ENCODE measurements around the gene OST4.

The OST4 gene

GRCh38 chr2:27027211-27027651 is 44.2 kb downstream of the OST4 start:
- Histone ChIP-seq H3K9me3 (ENCODE audit: control insufficient read depth in 1 of 2, low read length in 2 of 2) (no peaks in the 10 kb centered on the region), H3K27ac (ENCODE audit: low read depth, low read length) (no peak overlapping the region), H3K4me1 (ENCODE audit: control insufficient read depth in 1 of 2, insufficient read depth in 2 of 2, low read length in 2 of 2) (peaks cover 4 to 5% of the 10 kb centered on the region in 2 donors), H3K27me3 (ENCODE audit: control insufficient read depth in 1 of 2, insufficient read depth in 2 of 2, low read length in 2 of 2) (no peaks in the 10 kb centered on the region), H3K4me3 (ENCODE audit: low read depth in 1 of 2, low read length in 2 of 2) (no peak overlapping the region), H3K9ac (ENCODE audit: low read depth in 1 of 2, low read length in 2 of 2) (no peak overlapping the region), H3K36me3 (ENCODE audit: control insufficient read depth in 1 of 2, insufficient read depth in 2 of 2, low read length in 2 of 2) (peaks cover 0 to 24% of the 10 kb centered on the region in 2 donors)

- H3K27me3 ChIP-seq (ENCODE audit: control insufficient read depth in 1 of 2, insufficient read depth in 2 of 2, low read length in 2 of 2) = no peaks in the 10 kb centered on the region
- no peak overlapping the region for H3K9ac ChIP-seq (ENCODE audit: low read depth in 1 of 2, low read length in 2 of 2)
- H3K36me3 ChIP-seq (ENCODE audit: control insufficient read depth in 1 of 2, insufficient read depth in 2 of 2, low read length in 2 of 2) = peaks cover 0 to 24% of the 10 kb centered on the region in 2 donors
- no peak overlapping the region for H3K4me3 ChIP-seq (ENCODE audit: low read depth in 1 of 2, low read length in 2 of 2)
- no peak overlapping the region for H3K27ac ChIP-seq (ENCODE audit: low read depth, low read length)
- H3K9me3 ChIP-seq (ENCODE audit: control insufficient read depth in 1 of 2, low read length in 2 of 2) = no peaks in the 10 kb centered on the region
- H3K4me1 ChIP-seq (ENCODE audit: control insufficient read depth in 1 of 2, insufficient read depth in 2 of 2, low read length in 2 of 2) = peaks cover 7 to 14% of the 10 kb centered on the region in 2 donors
These were observed 45.3 kb downstream of the OST4 start for GRCh38 chr2:27025861-27026851.

- H3K27me3 ChIP-seq (ENCODE audit: control insufficient read depth in 1 of 2, insufficient read depth in 2 of 2, low read length in 2 of 2) = no peaks in the 10 kb centered on the region
- H3K9me3 ChIP-seq (ENCODE audit: control insufficient read depth in 1 of 2, low read length in 2 of 2) = no peaks in the 10 kb centered on the region
- H3K36me3 ChIP-seq (ENCODE audit: control insufficient read depth in 1 of 2, insufficient read depth in 2 of 2, low read length in 2 of 2) = peaks cover 0 to 24% of the 10 kb centered on the region in 2 donors
- no peak overlapping the region for H3K9ac ChIP-seq (ENCODE audit: low read depth in 1 of 2, low read length in 2 of 2)
- H3K4me1 ChIP-seq (ENCODE audit: control insufficient read depth in 1 of 2, insufficient read depth in 2 of 2, low read length in 2 of 2) = peaks cover 15 to 23% of the 10 kb centered on the region in 2 donors
- H3K4me3 ChIP-seq (ENCODE audit: low read depth in 1 of 2, low read length in 2 of 2) = no peak overlapping the region
- no peak overlapping the region for H3K27ac ChIP-seq (ENCODE audit: low read depth, low read length)
These were observed 46.1 kb downstream of the OST4 start for GRCh38 chr2:27025281-27025800.

- H3K9me3 ChIP-seq (ENCODE audit: control insufficient read depth in 1 of 2, low read length in 2 of 2) = no peaks in the 10 kb centered on the region
- no peaks in the 10 kb centered on the region for H3K27me3 ChIP-seq (ENCODE audit: control insufficient read depth in 1 of 2, insufficient read depth in 2 of 2, low read length in 2 of 2)
- peaks cover 0 to 24% of the 10 kb centered on the region in 2 donors for H3K36me3 ChIP-seq (ENCODE audit: control insufficient read depth in 1 of 2, insufficient read depth in 2 of 2, low read length in 2 of 2)
- H3K9ac ChIP-seq (ENCODE audit: low read depth in 1 of 2, low read length in 2 of 2) = no peak overlapping the region
- peaks cover 20 to 25% of the 10 kb centered on the region in 2 donors for H3K4me1 ChIP-seq (ENCODE audit: control insufficient read depth in 1 of 2, insufficient read depth in 2 of 2, low read length in 2 of 2)
- H3K4me3 ChIP-seq (ENCODE audit: low read depth in 1 of 2, low read length in 2 of 2) = no peak overlapping the region
- H3K27ac ChIP-seq (ENCODE audit: low read depth, low read length) = no peak overlapping the region
These were observed 46.6 kb downstream of the OST4 start for GRCh38 chr2:27024812-27025211.

- peaks cover 25 to 29% of the 10 kb centered on the region in 2 donors for H3K4me1 ChIP-seq (ENCODE audit: control insufficient read depth in 1 of 2, insufficient read depth in 2 of 2, low read length in 2 of 2)
- H3K9me3 ChIP-seq (ENCODE audit: control insufficient read depth in 1 of 2, low read length in 2 of 2) = no peaks in the 10 kb centered on the region
These were observed 47.3 kb downstream of the OST4 start for GRCh38 chr2:27024188-27024587.

GRCh38 chr2:27023740-27024139 is 47.7 kb downstream of the OST4 start:
- no peak overlapping the region for H3K9ac ChIP-seq (ENCODE audit: low read depth in 1 of 2, low read length in 2 of 2)
- no peaks in the 10 kb centered on the region for H3K27me3 ChIP-seq (ENCODE audit: control insufficient read depth in 1 of 2, insufficient read depth in 2 of 2, low read length in 2 of 2)
- peaks cover 0 to 24% of the 10 kb centered on the region in 2 donors for H3K36me3 ChIP-seq (ENCODE audit: control insufficient read depth in 1 of 2, insufficient read depth in 2 of 2, low read length in 2 of 2)
- no peaks in the 10 kb centered on the region for H3K9me3 ChIP-seq (ENCODE audit: control insufficient read depth in 1 of 2, low read length in 2 of 2)
- H3K27ac ChIP-seq (ENCODE audit: low read depth, low read length) = no peak overlapping the region
- no peak overlapping the region for H3K4me3 ChIP-seq (ENCODE audit: low read depth in 1 of 2, low read length in 2 of 2)
- peaks cover 25 to 29% of the 10 kb centered on the region in 2 donors for H3K4me1 ChIP-seq (ENCODE audit: control insufficient read depth in 1 of 2, insufficient read depth in 2 of 2, low read length in 2 of 2)

More at GRCh38 chr2:27024188-27024587, 47.3 kb downstream of the OST4 start:
- Histone ChIP-seq H3K27ac (ENCODE audit: low read depth, low read length) (no peak overlapping the region), H3K27me3 (ENCODE audit: control insufficient read depth in 1 of 2, insufficient read depth in 2 of 2, low read length in 2 of 2) (no peaks in the 10 kb centered on the region), H3K9ac (ENCODE audit: low read depth in 1 of 2, low read length in 2 of 2) (no peak overlapping the region), H3K36me3 (ENCODE audit: control insufficient read depth in 1 of 2, insufficient read depth in 2 of 2, low read length in 2 of 2) (peaks cover 0 to 24% of the 10 kb centered on the region in 2 donors), H3K4me3 (ENCODE audit: low read depth in 1 of 2, low read length in 2 of 2) (no peak overlapping the region)

GRCh38 chr2:27021253-27022049 is 50.0 kb downstream of the OST4 start:
- no peak overlapping the region for H3K27ac ChIP-seq (ENCODE audit: low read depth, low read length)

More at GRCh38 chr2:27021253-27022049, 50.0 kb downstream of the OST4 start:
- no peak overlapping the region for H3K9ac ChIP-seq (ENCODE audit: low read depth in 1 of 2, low read length in 2 of 2)
- no peaks in the 10 kb centered on the region for H3K27me3 ChIP-seq (ENCODE audit: control insufficient read depth in 1 of 2, insufficient read depth in 2 of 2, low read length in 2 of 2)
- no peaks in the 10 kb centered on the region for H3K9me3 ChIP-seq (ENCODE audit: control insufficient read depth in 1 of 2, low read length in 2 of 2)
- peaks cover 0 to 21% of the 10 kb centered on the region in 2 donors for H3K36me3 ChIP-seq (ENCODE audit: control insufficient read depth in 1 of 2, insufficient read depth in 2 of 2, low read length in 2 of 2)
- H3K4me1 ChIP-seq (ENCODE audit: control insufficient read depth in 1 of 2, insufficient read depth in 2 of 2, low read length in 2 of 2) = peaks cover 29% of the 10 kb centered on the region in 2 donors
- no peak overlapping the region for H3K4me3 ChIP-seq (ENCODE audit: low read depth in 1 of 2, low read length in 2 of 2)
